ENCODE data around the gene ANK2. TPM values are rescaled to one million over a fixed set of nuclear protein-coding genes. Genes with fewer than 3 reads are reported as not detected.

Gene ANK2
- total and polyA plus RNA-seq, 10 donors: 5.3 to 158 (median 72.9) TPM

- H3K36me3 ChIP-seq: no peaks in the 10 kb centered on the region
- H3K9me3 ChIP-seq: no peaks in the 10 kb centered on the region
- no peaks in the 10 kb centered on the region for H3K27me3 ChIP-seq (replicated peaks in 1 of 7)
- 86 to 97% (median 94%) methylated on average over 1 of the region's 1 CpG for WGBS, 5 donors
- H3K4me3 ChIP-seq: no peak overlapping the region
- DNase-seq: no peak
- no peak overlapping the region for H3K27ac ChIP-seq
- TF ChIP-seq POLR2A (IDR thresholded peaks at IDR 0.05) (no peak), CTCF (IDR thresholded peaks at IDR 0.05 in 8 of 11, conservative IDR thresholded peaks at IDR 0.05 in 3 of 11) (no peak), POLR2AphosphoS5 (IDR thresholded peaks at IDR 0.05) (no peak)
- peaks cover 0 to 16% (median 0%) of the 10 kb centered on the region in 6 donors for H3K4me1 ChIP-seq
- intact Hi-C loops (cut with DNase I; ENCODE audit: low total_unique reads): no loop called here
Observed at GRCh38 chr4:113433116-113433515, 383.7 kb downstream of the ANK2 start.

Small RNAs within 50 kb of the gene (microRNA-seq; reads per million reads assigned to microRNA genes)
- gene MIR1243 (0 reads per million in 3 donors), gene MIR8082 (0 reads per million in 3 donors)

Small RNAs within 50 kb of the gene (small RNA-seq; reads per million reads assigned to genes)
- gene MIR8082 (0 reads per million in 4 donors), gene RN7SL184P (0 reads per million in 4 donors), gene RNU1-138P (0 reads per million in 4 donors)
